22Rv1 (cell line): ENCODE data around the gene SAPCD2.

Experiments used
- ZFX ChIP-seq: fragments of 450-650 bp; IDR thresholded peaks from 2 replicates; pipeline ENCODE4 v1.6.1; 2017; ENCODE audit warnings: antibody characterized with exemption, borderline replicate concordance
- TF ChIP-seq, protein P1 (sequence below): fragments of 450-650 bp; IDR thresholded peaks from 2 replicates; pipeline ENCODE4 v1.5.1; 2017; ENCODE audit warnings: mild to moderate bottlenecking

DNA sequence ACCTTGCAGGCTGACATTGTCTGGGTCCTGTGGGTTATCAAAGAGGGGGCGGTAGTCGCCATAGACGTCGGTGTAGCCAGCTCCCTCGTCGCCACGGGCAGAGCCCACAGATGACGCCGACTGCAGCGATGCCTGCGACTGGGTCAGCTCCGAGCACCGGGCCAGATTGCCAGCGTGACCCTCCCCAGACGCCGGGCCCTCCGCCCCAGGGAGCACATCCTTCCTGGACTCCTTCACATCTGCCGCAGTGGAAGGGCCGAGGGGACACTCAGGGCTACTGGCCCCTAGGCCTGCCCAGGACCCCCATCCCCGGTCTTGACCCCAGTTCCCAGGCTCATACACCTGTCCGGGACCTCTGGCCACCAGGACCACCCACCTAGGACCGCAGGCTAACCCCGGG, 56.2 kb downstream of the SAPCD2 start:
- TF ChIP-seq, protein P1, sequence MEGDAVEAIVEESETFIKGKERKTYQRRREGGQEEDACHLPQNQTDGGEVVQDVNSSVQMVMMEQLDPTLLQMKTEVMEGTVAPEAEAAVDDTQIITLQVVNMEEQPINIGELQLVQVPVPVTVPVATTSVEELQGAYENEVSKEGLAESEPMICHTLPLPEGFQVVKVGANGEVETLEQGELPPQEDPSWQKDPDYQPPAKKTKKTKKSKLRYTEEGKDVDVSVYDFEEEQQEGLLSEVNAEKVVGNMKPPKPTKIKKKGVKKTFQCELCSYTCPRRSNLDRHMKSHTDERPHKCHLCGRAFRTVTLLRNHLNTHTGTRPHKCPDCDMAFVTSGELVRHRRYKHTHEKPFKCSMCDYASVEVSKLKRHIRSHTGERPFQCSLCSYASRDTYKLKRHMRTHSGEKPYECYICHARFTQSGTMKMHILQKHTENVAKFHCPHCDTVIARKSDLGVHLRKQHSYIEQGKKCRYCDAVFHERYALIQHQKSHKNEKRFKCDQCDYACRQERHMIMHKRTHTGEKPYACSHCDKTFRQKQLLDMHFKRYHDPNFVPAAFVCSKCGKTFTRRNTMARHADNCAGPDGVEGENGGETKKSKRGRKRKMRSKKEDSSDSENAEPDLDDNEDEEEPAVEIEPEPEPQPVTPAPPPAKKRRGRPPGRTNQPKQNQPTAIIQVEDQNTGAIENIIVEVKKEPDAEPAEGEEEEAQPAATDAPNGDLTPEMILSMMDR, result no peak
- no peak for TF ChIP-seq ZFX
